HG03354 (cell line): ENCODE measurements around the gene IL19.

ENCODE experiments used
- ATAC-seq: cut with Tn5 transposase; IDR thresholded peaks from one replicate; pipeline ENCODE4 v1.9.1; 2021; ENCODE audit warnings: mild to moderate bottlenecking; ENCODE audit not compliant: unreplicated experiment, poor library complexity, severe bottlenecking

Gene IL19

GRCh38 chr1:206823727-206824126 is 53.2 kb downstream of the IL19 start:
- ATAC-seq: no peak

GRCh38 chr1:206824331-206824730 is 53.8 kb downstream of the IL19 start:
- no peak for ATAC-seq

GRCh38 chr1:206826394-206826793 is 55.8 kb downstream of the IL19 start:
- no peak for ATAC-seq

GRCh38 chr1:206828061-206828460 is 57.5 kb downstream of the IL19 start:
- ATAC-seq: no peak

GRCh38 chr1:206828765-206829164 is 58.2 kb downstream of the IL19 start:
- no peak for ATAC-seq

- no peak for ATAC-seq
Measured at GRCh38 chr1:206829282-206829681, 58.7 kb downstream of the IL19 start.

- no peak for ATAC-seq
Measured at GRCh38 chr1:206829875-206830274, 59.3 kb downstream of the IL19 start.

GRCh38 chr1:206831650-206832049 is 61.1 kb downstream of the IL19 start:
- ATAC-seq: no peak

GRCh38 chr1:206832352-206832880 is 61.8 kb downstream of the IL19 start:
- ATAC-seq: no peak

- no peak for ATAC-seq
Measured at GRCh38 chr1:206833106-206833680, 62.6 kb downstream of the IL19 start.

GRCh38 chr1:206833801-206834200 is 63.2 kb downstream of the IL19 start:
- ATAC-seq: no peak

GRCh38 chr1:206834217-206834616 is 63.6 kb downstream of the IL19 start:
- no peak for ATAC-seq

- no peak for ATAC-seq
Measured at GRCh38 chr1:206834711-206835110, 64.1 kb downstream of the IL19 start.

GRCh38 chr1:206835186-206835585 is 64.6 kb downstream of the IL19 start:
- no peak for ATAC-seq

GRCh38 chr1:206836111-206836510 is 65.5 kb downstream of the IL19 start:
- ATAC-seq: no peak

GRCh38 chr1:206839006-206839560 is 68.5 kb downstream of the IL19 start:
- no peak for ATAC-seq

GRCh38 chr1:206839857-206840256 is 69.3 kb downstream of the IL19 start:
- no peak for ATAC-seq

GRCh38 chr1:206841609-206842323 is 71.2 kb downstream of the IL19 start:
- ATAC-seq: no peak

GRCh38 chr1:206842854-206843253 is 72.3 kb downstream of the IL19 start:
- ATAC-seq: no peak

GRCh38 chr1:206843626-206844025 is 73.1 kb downstream of the IL19 start:
- no peak for ATAC-seq

- no peak for ATAC-seq
Measured at GRCh38 chr1:206846487-206846886, 75.9 kb downstream of the IL19 start.
